ENCODE data around the gene NPIPB2. TPM values are rescaled to one million over a fixed set of nuclear protein-coding genes. Genes with fewer than 3 reads are reported as not detected.
"Not testable (repeated sequence)": the region's sequence is repeated elsewhere in the genome, so short reads cannot be mapped to it uniquely, and the experiment has no call there.

The NPIPB2 gene
- total RNA-seq, 2 donors from 2014 or later = 0.64 to 11.2 TPM

DNA sequence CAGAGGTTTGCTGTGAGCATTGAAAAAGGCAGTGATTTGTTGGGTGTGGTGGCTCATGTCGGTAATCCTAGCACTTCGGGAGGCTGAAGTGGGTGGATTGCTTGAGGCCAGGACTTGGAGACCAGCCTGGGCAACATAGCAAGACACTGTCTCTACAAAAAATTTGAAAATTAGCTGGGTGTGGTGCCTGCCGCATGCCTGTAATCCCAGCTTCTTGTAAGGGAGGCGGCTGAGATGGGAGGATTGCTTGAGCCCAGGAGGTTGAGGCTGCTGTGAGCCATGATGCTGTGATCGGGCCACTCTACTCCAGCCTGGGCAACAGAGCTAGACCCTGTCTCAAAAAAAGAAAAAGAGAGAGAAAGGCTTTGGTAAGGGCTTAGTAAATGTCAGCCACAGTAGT lies 7.0 kb upstream of the NPIPB2 start:
- Histone ChIP-seq H3K9me3 (no peaks in the 10 kb centered on the region), H3K36me3 (no peaks in the 10 kb centered on the region), H3K27me3 (replicated peaks; ENCODE audit: insufficient read depth) (no peaks in the 10 kb centered on the region), H3K4me3 (no peak overlapping the region), H3K4me1 (replicated peaks) (no peaks in the 10 kb centered on the region), H3K27ac (no peak overlapping the region)
- WGBS = 84% methylated on average over 5 of the region's 5 CpGs
- no peak for DNase-seq (ENCODE audit: low spot score)
- intact Hi-C loops (cut with DNase I) = no loop called here
- TF ChIP-seq CTCF (IDR thresholded peaks at IDR 0.05) = no peak
- TF ChIP-seq POLR2AphosphoS5 (IDR thresholded peaks at IDR 0.05) = no peak

DNA sequence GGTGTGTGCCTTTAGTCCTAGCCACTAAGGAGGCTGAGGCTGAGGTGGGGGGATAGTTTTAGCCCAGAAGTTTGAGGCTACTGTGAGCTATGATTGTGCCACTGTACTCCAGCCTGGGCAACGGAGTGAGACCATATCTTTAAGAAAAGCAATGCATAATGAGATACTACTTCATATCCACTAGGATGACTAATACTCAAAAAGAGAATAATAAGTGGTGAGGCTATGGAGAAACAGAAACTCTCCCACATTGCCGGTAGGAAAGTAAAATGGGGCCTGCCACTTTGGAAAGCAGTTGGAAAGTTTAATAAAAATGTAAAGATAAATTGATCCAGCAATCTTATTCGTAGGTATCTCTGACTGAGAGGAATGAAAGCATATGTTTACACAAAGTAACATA lies 4.6 kb upstream of the NPIPB2 start:
- H3K4me1 ChIP-seq (replicated peaks) = no peaks in the 10 kb centered on the region
- H3K27me3 ChIP-seq (replicated peaks; ENCODE audit: insufficient read depth) = no peaks in the 10 kb centered on the region
- no peak overlapping the region for H3K27ac ChIP-seq
- no peaks in the 10 kb centered on the region for H3K9me3 ChIP-seq
- intact Hi-C loops (cut with DNase I) = no loop called here
- H3K4me3 ChIP-seq = no peak overlapping the region
- TF ChIP-seq POLR2A (IDR thresholded peaks at IDR 0.05) = no peak
- no peak for TF ChIP-seq POLR2AphosphoS5 (IDR thresholded peaks at IDR 0.05)
- TF ChIP-seq CTCF (IDR thresholded peaks at IDR 0.05) = no peak
- no peaks in the 10 kb centered on the region for H3K36me3 ChIP-seq
- WGBS = 84% methylated on average over 3 of the region's 3 CpGs
- DNase-seq (ENCODE audit: low spot score) = no peak

DNA sequence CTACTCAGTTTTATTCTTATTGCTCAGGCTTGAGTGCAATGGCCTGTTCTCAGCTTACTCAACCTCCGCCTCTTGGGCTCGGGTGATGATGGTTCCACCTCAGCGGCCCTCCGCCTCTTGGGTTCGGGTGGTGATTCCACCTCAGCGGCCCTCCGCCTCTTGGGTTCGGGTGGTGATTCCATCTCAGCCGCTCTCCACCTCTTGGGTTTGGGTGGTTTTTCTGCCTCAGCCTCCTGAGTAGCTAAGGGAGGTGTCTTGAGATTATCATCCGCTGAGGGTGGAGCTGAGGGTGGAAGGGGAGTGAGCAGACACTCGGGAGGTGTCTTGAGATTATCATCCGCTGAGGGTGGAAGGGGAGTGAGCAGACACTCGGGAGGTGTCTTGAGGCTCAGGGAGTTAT lies 14.5 kb downstream of the NPIPB2 start:
- H3K27ac ChIP-seq; H3K4me1 ChIP-seq (replicated peaks); H3K4me3 ChIP-seq; H3K36me3 ChIP-seq; DNase-seq (ENCODE audit: low spot score); H3K9me3 ChIP-seq; H3K27me3 ChIP-seq (replicated peaks; ENCODE audit: insufficient read depth); intact Hi-C loops (cut with DNase I): not testable (repeated sequence)
- 83% methylated on average over 12 of the region's 13 CpGs for WGBS

GRCh38 chr16:11924046-11924445 lies 17.8 kb downstream of the NPIPB2 start:
- H3K4me3 ChIP-seq; H3K9me3 ChIP-seq; H3K27ac ChIP-seq; H3K4me1 ChIP-seq (replicated peaks); H3K36me3 ChIP-seq; intact Hi-C loops (cut with DNase I); DNase-seq (ENCODE audit: low spot score); H3K27me3 ChIP-seq (replicated peaks; ENCODE audit: insufficient read depth): not testable (repeated sequence)
- WGBS = 80% methylated on average over 10 of the region's 10 CpGs

DNA sequence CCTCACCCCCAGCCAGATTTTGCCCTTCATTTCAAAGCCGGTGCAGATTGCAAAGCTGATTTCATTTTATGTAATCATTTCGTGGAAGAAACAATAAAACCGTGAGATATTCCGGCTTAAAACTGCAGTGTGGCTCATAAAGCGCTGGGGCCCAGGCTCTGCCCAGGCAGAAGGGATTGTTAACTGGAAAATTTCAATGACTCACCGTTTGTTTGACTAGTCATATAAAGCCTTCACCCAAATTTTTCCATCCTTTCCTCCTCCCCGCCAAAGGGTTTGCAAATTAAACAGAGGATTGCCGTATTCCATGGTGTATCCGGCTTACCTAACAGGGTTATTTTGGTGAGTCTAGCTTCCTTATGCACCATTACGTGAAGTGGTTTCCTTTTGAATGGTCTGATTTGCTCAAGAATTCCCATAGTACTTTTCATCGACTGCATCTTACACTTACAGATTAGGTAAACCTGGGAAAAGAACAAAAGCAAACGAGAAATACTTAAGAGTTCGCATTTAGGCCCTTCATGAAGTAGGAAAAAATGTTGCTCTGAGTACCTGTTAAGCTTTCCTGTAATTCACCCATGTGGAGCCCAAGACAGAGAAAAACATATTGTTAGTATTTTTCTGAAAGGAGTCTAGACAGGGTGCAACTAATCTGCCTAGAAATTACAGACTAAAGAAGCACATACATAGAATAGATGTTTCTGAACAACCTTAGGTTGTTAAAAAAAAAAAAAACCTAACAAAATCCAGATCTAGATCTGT lies 25.1 kb downstream of the NPIPB2 start:
- H3K4me1 ChIP-seq (replicated peaks) = peaks cover 2% of the 10 kb centered on the region
- H3K4me3 ChIP-seq = peak overlapping the region; percentile 90 to 94
- peak overlapping the region; percentile 90 to 97 for H3K27ac ChIP-seq
- peak; percentile 67 for DNase-seq (ENCODE audit: low spot score)
- no peaks in the 10 kb centered on the region for H3K27me3 ChIP-seq (replicated peaks; ENCODE audit: insufficient read depth)
- TF ChIP-seq CTCF (IDR thresholded peaks at IDR 0.05) (peak in 1 of 4 experiments; percentile 9), POLR2A (IDR thresholded peaks at IDR 0.05) (peak; percentile 24), POLR2AphosphoS5 (IDR thresholded peaks at IDR 0.05) (peak; percentile 85)
- intact Hi-C loops (cut with DNase I) = loop anchor here (5.0 to 10.0 kb wide), 4 partner anchors 64 to 1172 kb away; partner anchors contain the start of genes CLEC16A, DEXI, NUBP1 and RSL1D1
- 26% methylated on average over 13 of the region's 13 CpGs for WGBS
- H3K36me3 ChIP-seq = no peaks in the 10 kb centered on the region
- no peaks in the 10 kb centered on the region for H3K9me3 ChIP-seq
